HUES6 (cell line): ENCODE measurements around the gene PRICKLE2.

Experiments used
- H3K27ac ChIP-seq: 2 replicates; pipeline ENCODE4 v1.7.0; 2013; ENCODE audit warnings: low read depth, mild to moderate bottlenecking, low read length, inconsistent platforms
- H3K27me3 ChIP-seq: 2 replicates; pipeline ENCODE4 v1.6.1; 2013; ENCODE audit warnings: low read length; ENCODE audit not compliant: control insufficient read depth, insufficient read depth
- H3K36me3 ChIP-seq: 2 replicates; pipeline ENCODE4 v1.6.1; 2013; ENCODE audit warnings: low read length; ENCODE audit not compliant: control insufficient read depth, insufficient read depth
- H3K4me1 ChIP-seq: 2 replicates; pipeline ENCODE4 v1.6.1; 2013; ENCODE audit warnings: low read length; ENCODE audit not compliant: control insufficient read depth, insufficient read depth
- H3K4me3 ChIP-seq: 2 replicates; pipeline ENCODE4 v1.5.1; 2013; ENCODE audit warnings: low read depth, low read length
- H3K9ac ChIP-seq: one replicate; pipeline ENCODE4 v1.6.1; 2013; ENCODE audit warnings: mild to moderate bottlenecking, low read length
- H3K9me3 ChIP-seq: 2 replicates; pipeline ENCODE4 v1.6.1; 2013; ENCODE audit warnings: low read depth, low read length; ENCODE audit not compliant: control insufficient read depth, insufficient read depth

Gene PRICKLE2

GRCh38 chr3:64152086-64152485 is 73.2 kb downstream of the PRICKLE2 start:
- H3K9ac ChIP-seq = no peak overlapping the region
- peaks cover 25% of the 10 kb centered on the region for H3K4me1 ChIP-seq
- no peak overlapping the region for H3K4me3 ChIP-seq
- no peaks in the 10 kb centered on the region for H3K9me3 ChIP-seq
- no peak overlapping the region for H3K27ac ChIP-seq
- H3K36me3 ChIP-seq = peaks cover 5% of the 10 kb centered on the region; the same call in 1 of the 2 replicates
- H3K27me3 ChIP-seq = no peaks in the 10 kb centered on the region

- no peak overlapping the region for H3K27ac ChIP-seq
- peaks cover 20% of the 10 kb centered on the region; the same call in 1 of the 2 replicates for H3K4me1 ChIP-seq
- no peaks in the 10 kb centered on the region for H3K9me3 ChIP-seq
- no peaks in the 10 kb centered on the region for H3K27me3 ChIP-seq
- H3K9ac ChIP-seq = no peak overlapping the region
- H3K36me3 ChIP-seq = peaks cover 5% of the 10 kb centered on the region; the same call in 1 of the 2 replicates
- no peak overlapping the region for H3K4me3 ChIP-seq
Observed at GRCh38 chr3:64151342-64151871, 73.9 kb downstream of the PRICKLE2 start.

GRCh38 chr3:64150623-64151207 is 74.6 kb downstream of the PRICKLE2 start:
- Histone ChIP-seq H3K4me3 (no peak overlapping the region), H3K9ac (no peak overlapping the region), H3K27me3 (no peaks in the 10 kb centered on the region), H3K4me1 (peaks cover 20% of the 10 kb centered on the region; the same call in 1 of the 2 replicates), H3K9me3 (no peaks in the 10 kb centered on the region), H3K27ac (no peak overlapping the region), H3K36me3 (peaks cover 5% of the 10 kb centered on the region; the same call in 1 of the 2 replicates)

DNA sequence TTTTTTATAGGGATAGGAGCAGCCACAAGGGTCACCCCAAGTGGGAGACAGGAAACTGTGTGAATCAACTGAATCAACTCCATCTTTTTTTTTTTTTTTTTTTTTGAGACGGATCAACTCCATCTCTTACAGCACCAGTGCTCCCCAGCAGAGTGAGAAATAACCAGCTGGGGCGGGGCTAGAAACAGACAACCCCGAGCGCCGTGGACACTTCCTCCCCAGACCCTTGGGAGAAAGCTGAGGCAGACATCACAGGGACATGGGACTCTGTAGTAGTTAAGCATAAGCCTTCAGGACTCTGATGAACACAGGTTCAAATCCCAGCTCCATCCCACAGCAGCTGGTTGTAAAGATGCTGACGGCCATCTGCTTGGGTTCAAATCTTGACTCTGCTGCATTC is 75.4 kb downstream of the PRICKLE2 start:
- H3K27me3 ChIP-seq = no peaks in the 10 kb centered on the region
- no peak overlapping the region for H3K9ac ChIP-seq
- H3K4me1 ChIP-seq = peaks cover 20% of the 10 kb centered on the region; the same call in 1 of the 2 replicates
- H3K27ac ChIP-seq = no peak overlapping the region
- no peak overlapping the region for H3K4me3 ChIP-seq
- H3K9me3 ChIP-seq = no peaks in the 10 kb centered on the region
- peaks cover 5% of the 10 kb centered on the region; the same call in 1 of the 2 replicates for H3K36me3 ChIP-seq

DNA sequence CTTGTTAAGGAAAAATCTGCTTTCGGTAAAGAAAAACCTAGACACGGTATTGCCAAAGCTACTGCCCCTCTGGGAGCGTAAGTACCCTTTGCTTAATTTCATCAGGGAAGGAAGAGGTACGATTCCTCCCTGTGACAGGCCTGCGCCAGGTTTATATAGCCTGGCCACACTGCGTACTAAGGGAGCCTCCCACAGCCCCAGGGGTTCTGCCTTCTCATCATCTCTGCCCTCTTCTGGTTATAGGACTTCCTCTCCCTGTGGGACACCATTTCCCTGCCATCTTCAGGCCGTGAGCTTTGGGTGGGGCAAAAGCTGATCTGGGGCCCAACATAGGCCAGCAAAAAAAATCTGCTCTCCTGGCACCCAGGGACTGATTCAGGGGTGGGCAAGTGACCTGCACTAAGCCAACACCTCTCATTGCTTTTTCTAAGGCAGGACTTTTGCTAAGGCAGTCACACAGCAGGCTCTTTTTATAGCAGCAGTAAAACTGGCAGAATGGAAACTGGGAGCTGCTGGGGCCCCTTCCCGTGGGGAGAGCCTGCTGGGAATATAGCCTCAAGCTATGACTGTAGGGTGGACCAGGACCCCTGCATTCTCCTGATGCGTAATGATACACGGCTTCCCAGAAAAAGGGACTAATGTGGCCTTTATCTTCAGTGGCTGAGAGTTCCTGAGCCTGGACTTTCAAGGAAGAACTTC is 76.2 kb downstream of the PRICKLE2 start:
- Histone ChIP-seq H3K27ac (no peak overlapping the region), H3K4me1 (peaks cover 20% of the 10 kb centered on the region; the same call in 1 of the 2 replicates), H3K36me3 (peaks cover 5% of the 10 kb centered on the region; the same call in 1 of the 2 replicates), H3K4me3 (no peak overlapping the region), H3K9me3 (no peaks in the 10 kb centered on the region), H3K27me3 (no peaks in the 10 kb centered on the region), H3K9ac (no peak overlapping the region)

GRCh38 chr3:64147211-64147610 is 78.1 kb downstream of the PRICKLE2 start:
- Histone ChIP-seq H3K4me1 (peaks cover 28% of the 10 kb centered on the region), H3K27me3 (no peaks in the 10 kb centered on the region), H3K9ac (no peak overlapping the region), H3K36me3 (no peaks in the 10 kb centered on the region), H3K9me3 (no peaks in the 10 kb centered on the region), H3K27ac (no peak overlapping the region), H3K4me3 (no peak overlapping the region)

DNA sequence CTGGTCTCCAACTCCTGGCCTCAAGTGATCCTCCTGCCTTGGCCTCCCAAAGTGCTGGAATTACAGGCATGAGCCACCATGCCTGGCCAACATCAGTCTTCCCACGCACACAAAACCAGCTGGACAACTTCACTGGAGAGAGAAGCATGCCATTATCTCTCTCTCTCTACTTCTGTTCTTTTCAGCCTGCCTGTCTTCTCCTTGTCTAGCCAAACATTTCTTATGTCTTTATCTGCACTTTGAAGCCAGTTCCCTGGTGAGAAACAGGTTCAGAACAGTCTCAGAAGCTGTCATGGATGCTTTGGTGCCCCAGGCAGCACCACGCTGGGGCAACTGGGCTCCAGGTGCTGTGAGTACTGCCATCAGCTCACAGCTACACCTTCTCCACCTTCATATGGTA is 79.8 kb downstream of the PRICKLE2 start:
- Histone ChIP-seq H3K36me3 (no peaks in the 10 kb centered on the region), H3K27ac (no peak overlapping the region), H3K9me3 (no peaks in the 10 kb centered on the region), H3K4me1 (peaks cover 27% of the 10 kb centered on the region), H3K9ac (no peak overlapping the region), H3K4me3 (no peak overlapping the region), H3K27me3 (no peaks in the 10 kb centered on the region)

- Histone ChIP-seq H3K9ac (no peak overlapping the region), H3K4me3 (no peak overlapping the region), H3K27me3 (no peaks in the 10 kb centered on the region), H3K36me3 (no peaks in the 10 kb centered on the region), H3K4me1 (peaks cover 18% of the 10 kb centered on the region), H3K27ac (no peak overlapping the region), H3K9me3 (no peaks in the 10 kb centered on the region)
Observed at GRCh38 chr3:64144241-64144900, 80.9 kb downstream of the PRICKLE2 start.

DNA sequence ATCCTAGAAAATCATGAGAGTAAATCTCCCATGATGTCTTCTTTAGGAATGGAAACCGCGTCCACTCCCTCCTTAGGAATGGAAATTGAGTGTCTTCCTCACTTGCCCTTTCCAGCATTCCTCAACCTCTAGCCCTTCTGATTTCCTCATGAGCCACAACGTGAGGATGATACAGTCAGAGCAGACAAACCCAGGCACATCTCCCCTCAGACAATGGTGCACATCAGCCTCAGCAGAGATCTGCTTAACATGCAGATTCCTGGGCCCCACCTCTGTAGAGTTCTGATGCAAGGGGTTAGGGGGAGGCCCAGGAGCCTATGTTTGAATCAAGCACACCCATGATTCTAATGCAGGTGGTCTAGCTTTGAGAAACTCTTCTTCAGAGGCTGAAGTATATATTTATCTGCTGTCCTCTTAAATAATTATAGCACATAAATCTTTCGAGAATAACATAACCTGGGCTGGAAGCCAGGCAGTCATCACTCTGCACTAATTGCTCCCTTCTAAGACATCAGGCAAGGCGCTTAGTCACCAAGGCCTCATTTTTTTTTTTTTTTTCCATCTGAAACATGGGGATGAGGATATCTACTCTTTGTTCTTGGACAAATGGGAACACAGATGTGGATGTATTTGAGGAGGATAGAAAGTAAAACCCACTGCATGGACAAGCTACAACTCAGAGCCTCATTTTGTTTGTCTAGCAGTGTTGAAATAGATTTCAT is 81.7 kb downstream of the PRICKLE2 start:
- no peak overlapping the region for H3K4me3 ChIP-seq
- peaks cover 10% of the 10 kb centered on the region for H3K4me1 ChIP-seq
- no peak overlapping the region for H3K9ac ChIP-seq
- no peaks in the 10 kb centered on the region for H3K9me3 ChIP-seq
- no peak overlapping the region for H3K27ac ChIP-seq
- no peaks in the 10 kb centered on the region for H3K36me3 ChIP-seq
- no peaks in the 10 kb centered on the region for H3K27me3 ChIP-seq

- H3K36me3 ChIP-seq = no peaks in the 10 kb centered on the region
- H3K9ac ChIP-seq = no peak overlapping the region
- H3K27ac ChIP-seq = no peak overlapping the region
- no peaks in the 10 kb centered on the region for H3K9me3 ChIP-seq
- no peaks in the 10 kb centered on the region for H3K27me3 ChIP-seq
- H3K4me3 ChIP-seq = no peak overlapping the region
- peaks cover 8% of the 10 kb centered on the region for H3K4me1 ChIP-seq
Observed at GRCh38 chr3:64141476-64141875, 83.8 kb downstream of the PRICKLE2 start.
